Measurements from ENCODE around the gene HAUS5. TPM values are rescaled to one million over a fixed set of nuclear protein-coding genes. Genes with fewer than 3 reads are reported as not detected.
"Not testable (repeated sequence)": the region's sequence is repeated elsewhere in the genome, so short reads cannot be mapped to it uniquely, and the experiment has no call there.

The HAUS5 gene
- total and polyA plus RNA-seq, 2 donors (not counting 1 experiment from before 2014, with no cell fraction given) = 32.2 to 42.8 TPM

DNA sequence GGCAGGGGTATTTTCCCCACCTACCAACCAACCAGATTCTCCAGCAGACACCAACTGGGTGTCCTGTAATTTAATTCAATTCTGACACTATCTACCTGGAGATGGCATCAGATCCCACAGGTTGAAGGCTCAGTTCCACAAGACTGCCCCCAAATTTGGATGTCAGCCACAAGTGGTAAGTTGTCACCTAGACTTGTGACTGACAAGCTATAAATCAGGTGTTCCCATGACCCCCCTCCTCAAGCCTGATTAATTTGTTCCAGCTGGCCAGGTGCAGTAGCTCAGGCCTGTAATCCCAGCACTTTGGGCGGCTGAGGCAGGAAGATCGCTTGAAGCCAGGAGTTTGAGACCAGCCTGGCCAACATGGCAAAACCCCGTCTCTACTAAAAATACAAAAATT lies 10.6 kb upstream of the HAUS5 start:
- no peak for ATAC-seq (ENCODE audit: low read depth)
- no peak for TF ChIP-seq EZH2 (IDR thresholded peaks at IDR 0.05; ENCODE audit: borderline replicate concordance, insufficient read depth, low read depth, low read length, poor library complexity, severe bottlenecking)
- TF ChIP-seq, protein P1, sequence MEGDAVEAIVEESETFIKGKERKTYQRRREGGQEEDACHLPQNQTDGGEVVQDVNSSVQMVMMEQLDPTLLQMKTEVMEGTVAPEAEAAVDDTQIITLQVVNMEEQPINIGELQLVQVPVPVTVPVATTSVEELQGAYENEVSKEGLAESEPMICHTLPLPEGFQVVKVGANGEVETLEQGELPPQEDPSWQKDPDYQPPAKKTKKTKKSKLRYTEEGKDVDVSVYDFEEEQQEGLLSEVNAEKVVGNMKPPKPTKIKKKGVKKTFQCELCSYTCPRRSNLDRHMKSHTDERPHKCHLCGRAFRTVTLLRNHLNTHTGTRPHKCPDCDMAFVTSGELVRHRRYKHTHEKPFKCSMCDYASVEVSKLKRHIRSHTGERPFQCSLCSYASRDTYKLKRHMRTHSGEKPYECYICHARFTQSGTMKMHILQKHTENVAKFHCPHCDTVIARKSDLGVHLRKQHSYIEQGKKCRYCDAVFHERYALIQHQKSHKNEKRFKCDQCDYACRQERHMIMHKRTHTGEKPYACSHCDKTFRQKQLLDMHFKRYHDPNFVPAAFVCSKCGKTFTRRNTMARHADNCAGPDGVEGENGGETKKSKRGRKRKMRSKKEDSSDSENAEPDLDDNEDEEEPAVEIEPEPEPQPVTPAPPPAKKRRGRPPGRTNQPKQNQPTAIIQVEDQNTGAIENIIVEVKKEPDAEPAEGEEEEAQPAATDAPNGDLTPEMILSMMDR (IDR thresholded peaks at IDR 0.05) = no peak
- no peaks in the 10 kb centered on the region for H3K27me3 ChIP-seq (replicated peaks in 1 of 4; ENCODE audit: control extremely low read depth in 1 of 4, control insufficient read depth in 3 of 4, insufficient read depth in 4 of 4, low read length in 3 of 4)
- no peaks in the 10 kb centered on the region for H3K9me3 ChIP-seq (ENCODE audit: control extremely low read depth in 1 of 3, control insufficient read depth in 2 of 3, insufficient read depth in 1 of 3, low read length in 2 of 3)
- peaks cover 16% of the 10 kb centered on the region for H3K27me3 Mint-ChIP-seq
- H4K20me1 ChIP-seq (ENCODE audit: control insufficient read depth, insufficient read depth, low read length, poor library complexity, severe bottlenecking) = no peaks in the 10 kb centered on the region
- no peak overlapping the region for H3K9ac ChIP-seq (ENCODE audit: low read length)
- POLR2A ChIA-PET = interaction anchor here (0.8 kb wide), 1 partner anchor 57 kb away, joined by 4 read pairs; no protein-coding TSS in a partner anchor
- H3K4me2 ChIP-seq (replicated peaks; ENCODE audit: low read depth, low read length, poor library complexity, severe bottlenecking) = no peak overlapping the region
- H3K27ac ChIP-seq (ENCODE audit: low read length in 2 of 2) = no peak overlapping the region
- intact Hi-C loops (cut with micrococcal nuclease) = no loop called here
- CTCF ChIA-PET = interaction anchor here (1.6 kb wide), 1 partner anchor 10 kb away, joined by 8 read pairs; no protein-coding TSS in a partner anchor
- H3K4me1 Mint-ChIP-seq = no peaks in the 10 kb centered on the region
- no peak for DNase-seq
- no peak overlapping the region for H2AFZ ChIP-seq (ENCODE audit: insufficient read depth, low read depth, low read length, poor library complexity, severe bottlenecking)
- no peak overlapping the region for H3K4me3 Mint-ChIP-seq
- no peaks in the 10 kb centered on the region for H3K9me3 Mint-ChIP-seq (ENCODE audit: insufficient read depth)
- no peak overlapping the region for H3K4me3 ChIP-seq (ENCODE audit: control extremely low read depth in 1 of 5, extremely low read depth in 1 of 5, insufficient read depth in 1 of 5, low read depth in 2 of 5, low read length in 4 of 5)
- no peak overlapping the region for H3K27ac Mint-ChIP-seq
- H3K36me3 ChIP-seq (replicated peaks in 1 of 2; ENCODE audit: control extremely low read depth in 1 of 2, control insufficient read depth in 1 of 2, extremely low read depth in 1 of 2, insufficient read depth in 2 of 2, low read length in 1 of 2) = no peaks in the 10 kb centered on the region
- no peaks in the 10 kb centered on the region for H3K4me1 ChIP-seq (ENCODE audit: control insufficient read depth in 2 of 2, insufficient read depth in 2 of 2, low read length in 2 of 2)
- H3K79me2 ChIP-seq (ENCODE audit: control insufficient read depth, insufficient read depth, low read length) = no peaks in the 10 kb centered on the region
- no CpG with 5 or more reads among the region's 3 CpGs for WGBS (ENCODE audit: insufficient coverage)

DNA sequence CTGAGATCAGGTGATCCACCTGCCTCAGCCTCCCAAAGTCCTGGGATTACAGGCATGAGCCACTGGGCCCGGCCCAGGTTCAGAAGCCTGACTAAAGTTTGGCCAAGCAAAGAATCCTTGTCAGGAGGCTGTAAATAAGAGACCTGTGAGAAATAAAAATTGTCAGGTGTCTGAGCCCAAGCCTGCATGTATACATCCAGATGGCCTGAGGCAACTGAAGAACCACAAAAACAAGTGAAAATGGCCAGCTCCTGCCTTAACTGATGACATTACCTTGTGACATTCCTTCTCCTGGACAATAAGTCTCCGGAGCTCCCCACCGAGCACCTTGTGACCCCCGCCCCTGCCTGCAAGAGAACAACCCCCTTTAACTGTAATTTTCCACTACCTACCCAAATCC lies 8.1 kb upstream of the HAUS5 start:
- H3K4me2 ChIP-seq (replicated peaks; ENCODE audit: low read depth, low read length, poor library complexity, severe bottlenecking); H3K4me3 Mint-ChIP-seq; H3K27me3 Mint-ChIP-seq; H3K36me3 ChIP-seq (replicated peaks in 1 of 2; ENCODE audit: control extremely low read depth in 1 of 2, control insufficient read depth in 1 of 2, extremely low read depth in 1 of 2, insufficient read depth in 2 of 2, low read length in 1 of 2); H3K9me3 Mint-ChIP-seq (ENCODE audit: insufficient read depth); ATAC-seq (ENCODE audit: low read depth); H3K79me2 ChIP-seq (ENCODE audit: control insufficient read depth, insufficient read depth, low read length); POLR2A ChIA-PET; intact Hi-C loops (cut with micrococcal nuclease); H3K27ac ChIP-seq (ENCODE audit: low read length in 2 of 2); H3K27me3 ChIP-seq (replicated peaks in 1 of 4; ENCODE audit: control extremely low read depth in 1 of 4, control insufficient read depth in 3 of 4, insufficient read depth in 4 of 4, low read length in 3 of 4); H4K20me1 ChIP-seq (ENCODE audit: control insufficient read depth, insufficient read depth, low read length, poor library complexity, severe bottlenecking); H2AFZ ChIP-seq (ENCODE audit: insufficient read depth, low read depth, low read length, poor library complexity, severe bottlenecking); H3K4me3 ChIP-seq (ENCODE audit: control extremely low read depth in 1 of 5, extremely low read depth in 1 of 5, insufficient read depth in 1 of 5, low read depth in 2 of 5, low read length in 4 of 5); DNase-seq; CTCF ChIA-PET; H3K9ac ChIP-seq (ENCODE audit: low read length); H3K27ac Mint-ChIP-seq: not testable (repeated sequence)
- WGBS (ENCODE audit: insufficient coverage) = 93% methylated on average over 4 of the region's 4 CpGs
- peaks cover 12% of the 10 kb centered on the region for H3K4me1 Mint-ChIP-seq
- Histone ChIP-seq H3K9me3 (ENCODE audit: control extremely low read depth in 1 of 3, control insufficient read depth in 2 of 3, insufficient read depth in 1 of 3, low read length in 2 of 3) (peaks cover 0 to 11% (median 8%) of the 10 kb centered on the region in 3 donors), H3K4me1 (ENCODE audit: control insufficient read depth in 2 of 2, insufficient read depth in 2 of 2, low read length in 2 of 2) (peaks cover 10 to 14% of the 10 kb centered on the region in 2 donors)

DNA sequence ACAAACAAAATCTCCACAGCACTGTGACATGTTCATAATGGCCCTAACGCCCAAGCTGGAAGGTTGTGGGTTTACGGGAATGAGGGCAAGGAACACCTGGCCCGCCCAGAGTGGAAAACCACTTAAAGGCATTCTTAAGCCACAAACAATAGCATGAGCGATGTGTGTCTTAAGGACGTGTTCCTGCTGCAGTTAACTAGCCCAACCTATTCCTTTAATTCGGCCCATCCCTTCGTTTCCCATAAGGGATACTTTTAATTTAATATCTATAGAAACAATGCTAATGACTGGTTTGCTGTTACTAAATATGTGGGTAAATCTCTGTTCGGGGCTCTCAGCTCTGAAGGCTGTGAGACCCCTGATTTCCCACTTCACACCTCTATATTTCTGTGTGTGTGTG lies 5.4 kb upstream of the HAUS5 start:
- H3K36me3 ChIP-seq (replicated peaks in 1 of 2; ENCODE audit: control extremely low read depth in 1 of 2, control insufficient read depth in 1 of 2, extremely low read depth in 1 of 2, insufficient read depth in 2 of 2, low read length in 1 of 2); H4K20me1 ChIP-seq (ENCODE audit: control insufficient read depth, insufficient read depth, low read length, poor library complexity, severe bottlenecking); DNase-seq; H2AFZ ChIP-seq (ENCODE audit: insufficient read depth, low read depth, low read length, poor library complexity, severe bottlenecking); H3K4me3 ChIP-seq (ENCODE audit: control extremely low read depth in 1 of 5, extremely low read depth in 1 of 5, insufficient read depth in 1 of 5, low read depth in 2 of 5, low read length in 4 of 5); H3K27me3 ChIP-seq (replicated peaks in 1 of 4; ENCODE audit: control extremely low read depth in 1 of 4, control insufficient read depth in 3 of 4, insufficient read depth in 4 of 4, low read length in 3 of 4); H3K4me3 Mint-ChIP-seq; ATAC-seq (ENCODE audit: low read depth); H3K9me3 Mint-ChIP-seq (ENCODE audit: insufficient read depth); H3K27me3 Mint-ChIP-seq; intact Hi-C loops (cut with micrococcal nuclease); H3K4me2 ChIP-seq (replicated peaks; ENCODE audit: low read depth, low read length, poor library complexity, severe bottlenecking); H3K27ac ChIP-seq (ENCODE audit: low read length in 2 of 2); H3K9ac ChIP-seq (ENCODE audit: low read length); H3K79me2 ChIP-seq (ENCODE audit: control insufficient read depth, insufficient read depth, low read length): not testable (repeated sequence)
- ChIA-PET POLR2A (interaction anchor here (0.6 kb wide), 1 partner anchor 21 kb away, joined by 3 read pairs; the partner anchor contains the start of gene RBM42), CTCF (interaction anchor here (1.0 kb wide), 1 partner anchor 14 kb away, joined by 4 read pairs; no protein-coding TSS in a partner anchor)
- peaks cover 33% of the 10 kb centered on the region for H3K4me1 Mint-ChIP-seq
- peak overlapping the region; percentile 32 for H3K27ac Mint-ChIP-seq
- 96% methylated on average over 4 of the region's 8 CpGs for WGBS (ENCODE audit: insufficient coverage)
- Histone ChIP-seq H3K9me3 (ENCODE audit: control extremely low read depth in 1 of 3, control insufficient read depth in 2 of 3, insufficient read depth in 1 of 3, low read length in 2 of 3) (peaks cover 0 to 13% (median 8%) of the 10 kb centered on the region in 3 donors), H3K4me1 (ENCODE audit: control insufficient read depth in 2 of 2, insufficient read depth in 2 of 2, low read length in 2 of 2) (peaks cover 33 to 41% of the 10 kb centered on the region in 2 donors)

Measured in B cell (primary cell).